Ishikawa (cell line): ENCODE measurements around the gene PLA1A.

Source experiments
- CEBPB ChIP-seq: IDR thresholded peaks from 2 replicates; pipeline ENCODE4 v1.6.1; 2012
- CREB1 ChIP-seq: IDR thresholded peaks from 2 replicates; pipeline ENCODE4 v1.6.1; 2012; ENCODE audit warnings: low read depth
- EGR1 ChIP-seq: IDR thresholded peaks from 2 replicates; pipeline ENCODE4 v1.6.1; 2012
- EP300 ChIP-seq: IDR thresholded peaks from 2 replicates; pipeline ENCODE4 v1.6.1; 2012; ENCODE audit warnings: borderline replicate concordance
- FOXM1 ChIP-seq: IDR thresholded peaks from 2 replicates; pipeline ENCODE4 v1.6.1; 2012; ENCODE audit warnings: low read depth, borderline replicate concordance
- MAX ChIP-seq: IDR thresholded peaks from 2 replicates; pipeline ENCODE4 v1.6.1; 2012
- NFIC ChIP-seq: IDR thresholded peaks from 2 replicates; pipeline ENCODE4 v1.6.1; 2012
- RAD21 ChIP-seq: IDR thresholded peaks from 2 replicates; pipeline ENCODE4 v1.6.1; 2012; ENCODE audit warnings: low read depth
- REST ChIP-seq: IDR thresholded peaks from 2 replicates; pipeline ENCODE4 v1.6.1; 2012; ENCODE audit warnings: low read depth, mild to moderate bottlenecking
- TAF1 ChIP-seq: IDR thresholded peaks from 2 replicates; pipeline ENCODE4 v1.6.1; 2012; ENCODE audit warnings: low read depth, mild to moderate bottlenecking
- TCF12 ChIP-seq: IDR thresholded peaks from 2 replicates; pipeline ENCODE4 v1.6.1; 2012; ENCODE audit warnings: low read depth
- TEAD4 ChIP-seq: IDR thresholded peaks from 2 replicates; pipeline ENCODE4 v1.6.1; 2012
- USF1 ChIP-seq: IDR thresholded peaks from 2 replicates; pipeline ENCODE4 v1.6.1; 2012
- YY1 ChIP-seq: IDR thresholded peaks from 2 replicates; pipeline ENCODE4 v1.6.1; 2012; ENCODE audit warnings: low read depth
- ZBTB7A ChIP-seq: IDR thresholded peaks from 2 replicates; pipeline ENCODE4 v1.6.1; 2012; ENCODE audit warnings: low read depth

PLA1A gene

GRCh38 chr3:119557192-119557876 is 40.4 kb upstream of the PLA1A start:
- no peak for TF ChIP-seq FOXM1
- no peak for TF ChIP-seq TCF12
- no peak for TF ChIP-seq CREB1
- no peak for TF ChIP-seq REST
- TF ChIP-seq EGR1: no peak
- TF ChIP-seq EP300: no peak

- TF ChIP-seq REST: no peak
- no peak for TF ChIP-seq RAD21
Observed at GRCh38 chr3:119557877-119558269, 39.8 kb upstream of the PLA1A start.

GRCh38 chr3:119558626-119559317 is 38.9 kb upstream of the PLA1A start:
- TF ChIP-seq FOXM1: no peak
- no peak for TF ChIP-seq TAF1
- TF ChIP-seq RAD21: no peak
- TF ChIP-seq CREB1: no peak
- no peak for TF ChIP-seq ZBTB7A
- TF ChIP-seq TEAD4: no peak

- TF ChIP-seq RAD21 (peak; percentile 36; the same call in 1 of the 2 replicates), ZBTB7A (no peak), FOXM1 (no peak), YY1 (no peak), NFIC (no peak), EP300 (no peak), TCF12 (no peak)
Observed at GRCh38 chr3:119559441-119559963, 38.2 kb upstream of the PLA1A start, which contains the start of gene CD80. Gene CD80, minus strand, starts transcription at chr3:119559614. Its CDS starts 1,886 bp downstream, at chr3:119557728.

GRCh38 chr3:119560160-119560559 is 37.5 kb upstream of the PLA1A start:
- no peak for TF ChIP-seq CREB1
- TF ChIP-seq ZBTB7A: no peak
- no peak for TF ChIP-seq EGR1
- TF ChIP-seq CEBPB: no peak
- TF ChIP-seq YY1: no peak
- no peak for TF ChIP-seq TEAD4
- no peak for TF ChIP-seq RAD21
- no peak for TF ChIP-seq USF1
- TF ChIP-seq NFIC: no peak
- TF ChIP-seq MAX: no peak
- TF ChIP-seq EP300: no peak
- TF ChIP-seq REST: no peak
- no peak for TF ChIP-seq TCF12
- TF ChIP-seq FOXM1: no peak
- no peak for TF ChIP-seq TAF1
